Stimulated activated CD8-positive, alpha-beta memory T cell treated with anti-CD3 and anti-CD28 coated beads, Interleukin-2, amount 100 ng/mL, for 48 hours (primary cell): ENCODE data around the gene TMEM156.
A peak's percentile ranks its signal among the peaks of the same experiment; 100 is the strongest.
"Not testable (repeated sequence)": the region's sequence is repeated elsewhere in the genome, so short reads cannot be mapped to it uniquely, and the experiment has no call there.

Source experiments
- DNase-seq, 2 donors: peaks; one replicate each; pipeline ENCODE4 v3.0.0-alpha.2; 2020; ENCODE audit warnings: low read depth in 2 of 2

The TMEM156 gene

GRCh38 chr4:38957261-38957815 is 74.9 kb downstream of the TMEM156 start:
- no peak for DNase-seq

GRCh38 chr4:38955957-38956356 is 76.3 kb downstream of the TMEM156 start:
- no peak for DNase-seq

GRCh38 chr4:38954727-38955126 is 77.5 kb downstream of the TMEM156 start:
- no peak for DNase-seq

GRCh38 chr4:38952017-38952416 is 80.2 kb downstream of the TMEM156 start:
- no peak for DNase-seq

- DNase-seq: no peak
Observed at GRCh38 chr4:38951598-38951997, 80.6 kb downstream of the TMEM156 start.

- no peak for DNase-seq
Observed at GRCh38 chr4:38950734-38951133, 81.5 kb downstream of the TMEM156 start.

- DNase-seq: no peak
Observed at GRCh38 chr4:38950159-38950558, 82.0 kb downstream of the TMEM156 start.

GRCh38 chr4:38949411-38950051 is 82.7 kb downstream of the TMEM156 start:
- peak in 1 of 2 donors; percentile 7 for DNase-seq

GRCh38 chr4:38948551-38948950 is 83.7 kb downstream of the TMEM156 start:
- no peak for DNase-seq

GRCh38 chr4:38946919-38947318 is 85.3 kb downstream of the TMEM156 start:
- DNase-seq: no peak

GRCh38 chr4:38944440-38944839 is 87.8 kb downstream of the TMEM156 start:
- DNase-seq: no peak

GRCh38 chr4:38943343-38943742 is 88.9 kb downstream of the TMEM156 start:
- no peak for DNase-seq

GRCh38 chr4:38941906-38942305 is 90.3 kb downstream of the TMEM156 start:
- not testable (repeated sequence) for DNase-seq

GRCh38 chr4:38940476-38940875 is 91.7 kb downstream of the TMEM156 start:
- DNase-seq: no peak

GRCh38 chr4:38939165-38939564 is 93.0 kb downstream of the TMEM156 start:
- DNase-seq: no peak

GRCh38 chr4:38935391-38936073 is 96.7 kb downstream of the TMEM156 start:
- no peak for DNase-seq

- no peak for DNase-seq
Observed at GRCh38 chr4:38931125-38931524, 101.1 kb downstream of the TMEM156 start.

GRCh38 chr4:38930707-38931106 is 101.5 kb downstream of the TMEM156 start:
- no peak for DNase-seq

- no peak for DNase-seq
Observed at GRCh38 chr4:38930204-38930603, 102.0 kb downstream of the TMEM156 start.

- no peak for DNase-seq
Observed at GRCh38 chr4:38928974-38929373, 103.2 kb downstream of the TMEM156 start.

GRCh38 chr4:38928568-38928967 is 103.6 kb downstream of the TMEM156 start:
- no peak for DNase-seq

- no peak for DNase-seq
Observed at GRCh38 chr4:38926896-38927295, 105.3 kb downstream of the TMEM156 start.
